HepG2 (cell line): ENCODE measurements around the gene NOSTRIN. TPM values are rescaled to one million over a fixed set of nuclear protein-coding genes. Genes with fewer than 3 reads are reported as not detected.

Source experiments
- ATAC-seq: fragments of 200-7000 bp; cut with Tn5 transposase; 3 replicates; pipeline ENCODE4 v1.9.1; 2020; ENCODE audit warnings: mild to moderate bottlenecking, moderate library complexity
- BruUV-seq: library from RNA; stranded (reverse); fragments of 400-500 nt; replicated peaks from 2 replicates; lab custom pipeline; 2021; lab: Mats Ljungman, UMichigan
- CTCF ChIA-PET: fragments of 300-600 bp; formaldehyde crosslinking; extraction: SDS; loops from one replicate; lab custom pipeline; 2021; ENCODE audit warnings: low total read pairs, inconsistent platforms, low intra/inter-chr PET ratio; lab: Yijun Ruan, JAX
- POLR2A ChIA-PET: fragments of 350-600 bp; sonication (Branson Sonifier 250); formaldehyde crosslinking; loops from one replicate; lab custom pipeline; 2020; ENCODE audit warnings: antibody characterized with exemption, inconsistent platforms; lab: Yijun Ruan, JAX
- DNase-seq: peaks from one replicate; pipeline ENCODE4 v3.0.0-alpha.2; 2015; ENCODE audit warnings: low spot score
- FAIRE-seq: peaks from 3 replicates; lab custom pipeline; 2011; peaks lifted over from hg19 to GRCh38; lab: Jason Lieb, UNC
- H2AFZ ChIP-seq: one replicate; pipeline ENCODE4 v1.6.1; 2011; ENCODE audit warnings: low read length, inconsistent platforms
- H3K27ac ChIP-seq: fragments of 300-600 bp; 3 replicates; pipeline ENCODE4 v1.8.0; 2011; ENCODE audit warnings: mixed run types, mild to moderate bottlenecking, mixed read lengths, low read length, inconsistent platforms; ENCODE audit not compliant: insufficient read depth; ENCODE audit errors: extremely low read length
- H3K27me3 ChIP-seq, 2 experiments: fragments of 200-600 bp in 1 of 2; 2 replicates in 1 of 2; 3 replicates in 1 of 2; pipeline versions ENCODE4 v1.6.0 to v1.8.0; 2011; ENCODE audit warnings: low read length in 2 of 2, mild to moderate bottlenecking in 2 of 2, moderate library complexity in 2 of 2, inconsistent platforms in 1 of 2; ENCODE audit not compliant: insufficient read depth in 2 of 2, control insufficient read depth in 1 of 2
- H3K36me3 ChIP-seq, 2 experiments: fragments of 200-600 bp in 1 of 2; replicated peaks in 1 of 2; 2 replicates in 1 of 2; 3 replicates in 1 of 2; pipeline versions ENCODE4 v1.5.1 to v1.8.0; 2011; ENCODE audit warnings: low read length in 2 of 2, inconsistent platforms in 1 of 2; ENCODE audit not compliant: insufficient read depth in 2 of 2, control insufficient read depth in 1 of 2
- H3K4me1 ChIP-seq: 2 replicates; pipeline ENCODE4 v1.5.1; 2012; ENCODE audit warnings: low read length, inconsistent platforms; ENCODE audit not compliant: insufficient read depth
- H3K4me2 ChIP-seq: 2 replicates; pipeline ENCODE4 v1.6.0; 2011; ENCODE audit warnings: low read depth, low read length, inconsistent platforms
- H3K4me3 ChIP-seq, 3 experiments: fragments of 200-600 bp in 1 of 3; sonication (generic), shearing (Covaris generic) in 1 of 3; replicated peaks in 1 of 3; 2 replicates each; pipeline ENCODE4 v1.5.1; 2011 to 2016; ENCODE audit warnings: low read length in 3 of 3, inconsistent platforms in 2 of 3, low read depth in 2 of 3, mild to moderate bottlenecking in 2 of 3, control low read depth in 1 of 3, mixed read lengths in 1 of 3; ENCODE audit not compliant: insufficient read depth in 1 of 3
- H3K79me2 ChIP-seq: one replicate; pipeline ENCODE4 v1.6.1; 2011; ENCODE audit warnings: low read length, inconsistent platforms; ENCODE audit not compliant: insufficient read depth
- H3K9ac ChIP-seq: 2 replicates; pipeline ENCODE4 v1.6.0; 2011; ENCODE audit warnings: mild to moderate bottlenecking, low read depth, low read length, inconsistent platforms; ENCODE audit not compliant: insufficient read depth
- H3K9me3 ChIP-seq: 2 replicates; pipeline ENCODE4 v1.5.1; 2012; ENCODE audit warnings: mild to moderate bottlenecking, low read length
- H4K20me1 ChIP-seq: 2 replicates; pipeline ENCODE4 v1.6.0; 2011; ENCODE audit warnings: inconsistent platforms, mild to moderate bottlenecking, low read length, moderate library complexity; ENCODE audit not compliant: insufficient read depth
- AKAP8 ChIP-seq: sonication (generic); formaldehyde crosslinking; IDR thresholded peaks from 2 replicates; pipeline ENCODE4 v1.5.1; 2020; ENCODE audit warnings: mild to moderate bottlenecking, missing genetic modification reagents
- BORCS8-MEF2B ChIP-seq: sonication (generic); formaldehyde crosslinking; IDR thresholded peaks from 2 replicates; pipeline ENCODE4 v1.8.0; 2022; ENCODE audit warnings: mild to moderate bottlenecking, missing genetic modification reagents
- CENPT ChIP-seq: sonication (generic); formaldehyde crosslinking; IDR thresholded peaks from 2 replicates; pipeline ENCODE4 v1.8.0; 2022; ENCODE audit warnings: low read depth, mild to moderate bottlenecking, moderate library complexity, missing genetic modification reagents
- CHD4 ChIP-seq: fragments of 200-600 bp; sonication (generic); IDR thresholded peaks from 2 replicates; pipeline ENCODE4 v1.7.0; 2017; ENCODE audit warnings: mild to moderate bottlenecking, low read length, borderline replicate concordance
- GATAD1 ChIP-seq: IDR thresholded peaks from 2 replicates; pipeline ENCODE4 v1.6.1; 2016; ENCODE audit warnings: missing genetic modification reagents, missing compliant biosample characterization
- HINFP ChIP-seq: sonication (generic); formaldehyde crosslinking; IDR thresholded peaks from 2 replicates; pipeline ENCODE4 v1.4.0; 2020; ENCODE audit warnings: low read depth, mild to moderate bottlenecking, missing genetic modification reagents
- HMG20B ChIP-seq: conservative IDR thresholded peaks from 2 replicates; pipeline ENCODE4 v1.6.1; 2016; ENCODE audit warnings: missing genetic modification reagents, missing compliant biosample characterization
- KDM6A ChIP-seq: IDR thresholded peaks from 2 replicates; pipeline ENCODE4 v1.6.1; 2016; ENCODE audit warnings: low read depth
- PHF5A ChIP-seq: IDR thresholded peaks from one replicate; pipeline ENCODE4 v1.6.1; 2018; ENCODE audit warnings: low read depth, missing genetic modification reagents; ENCODE audit not compliant: unreplicated experiment
- POGK ChIP-seq: sonication (generic); formaldehyde crosslinking; conservative IDR thresholded peaks from 2 replicates; pipeline ENCODE4 v1.8.0; 2022; ENCODE audit warnings: mild to moderate bottlenecking, moderate library complexity, missing genetic modification reagents
- POLR2AphosphoS2 ChIP-seq: IDR thresholded peaks from 2 replicates; pipeline ENCODE4 v1.6.1; 2011; ENCODE audit warnings: low read depth, low read length, improper control_type of control experiment
- POLR2G ChIP-seq: fragments of 200-400 bp; formaldehyde crosslinking; IDR thresholded peaks from 2 replicates; pipeline ENCODE4 v1.6.1; 2018; ENCODE audit warnings: mild to moderate bottlenecking, low read depth, low read length, moderate library complexity
- PTBP1 ChIP-seq: fragments of 200-400 bp; formaldehyde crosslinking; IDR thresholded peaks from 2 replicates; pipeline ENCODE4 v1.6.1; 2018; ENCODE audit warnings: low read length, low read depth; ENCODE audit not compliant: poor library complexity, severe bottlenecking
- SP1 ChIP-seq, 2 experiments: fragments of 450-650 bp in 1 of 2; sonication (generic) in 1 of 2; formaldehyde crosslinking in 1 of 2; IDR thresholded peaks; 2 replicates each; pipeline versions ENCODE4 v1.4.0 to v1.6.1; 2016 to 2020; ENCODE audit warnings: missing genetic modification reagents in 1 of 2
- TRIM24 ChIP-seq: sonication (generic); formaldehyde crosslinking; IDR thresholded peaks from 2 replicates; pipeline ENCODE4 v1.8.0; 2022; ENCODE audit warnings: mild to moderate bottlenecking, missing genetic modification reagents
- ZNF501 ChIP-seq: sonication (generic); formaldehyde crosslinking; IDR thresholded peaks from 2 replicates; pipeline ENCODE4 v1.5.1; 2020; ENCODE audit warnings: mild to moderate bottlenecking, moderate library complexity, missing genetic modification reagents
- ZNF572 ChIP-seq: sonication (generic); formaldehyde crosslinking; IDR thresholded peaks from 2 replicates; pipeline ENCODE4 v1.5.1; 2020; ENCODE audit warnings: mild to moderate bottlenecking, missing genetic modification reagents
- WGBS: methylation state at CpG from one replicate; pipeline ENCODE4 v1.1.6; 2017; ENCODE audit warnings: low lambda C conversion rate; 5-methylcytosine and 5-hydroxymethylcytosine counted together
- in situ Hi-C: cut with HindIII; loops from 2 replicates; pipeline ENCODE4 v1.10.0; 2017; ENCODE audit warnings: low pct_unique_long_range_greater_than_20kb; ENCODE audit not compliant: extremely low pct_ligation_motif_present
- intact Hi-C: fragments of 100-400 bp; cut with micrococcal nuclease; formaldehyde crosslinking; loops from one replicate; pipeline ENCODE4 v1.10.0; 2022; ENCODE audit not compliant: unreplicated experiment
- polyA plus RNA-seq, 8 experiments: library from polyadenylated mRNA; depleted of rRNA in 3 of 8; stranded (reverse) in 7 of 8; unstranded in 1 of 8; fragments of >200 nt; fragmentation: Illumina TruSeq in 4 of 8; extraction: Trizol in 4 of 8; gene quantifications; 2 replicates each; pipeline versions ENCODE4 v1.2.1 to v1.2.3, GENCODE V29; 2011 to 2016; ENCODE audit warnings: low read depth in 4 of 8, missing spikeins in 1 of 8, mixed read lengths in 1 of 8; ENCODE audit not compliant: insufficient read depth in 1 of 8
- total RNA-seq, 5 experiments: library from RNA; depleted of rRNA; stranded (reverse); fragments of >200 nt; fragmentation: Illumina TruSeq; extraction: Trizol; gene quantifications; 2 replicates each; pipeline ENCODE4 v1.2.3, GENCODE V29; 2016; ENCODE audit warnings: low read depth in 1 of 5

The NOSTRIN gene
- total and polyA plus RNA-seq, 2 of the 13 experiments (the other 11 are each of a cell fraction or from before 2014, with no cell fraction given) = 0.22 TPM

DNA sequence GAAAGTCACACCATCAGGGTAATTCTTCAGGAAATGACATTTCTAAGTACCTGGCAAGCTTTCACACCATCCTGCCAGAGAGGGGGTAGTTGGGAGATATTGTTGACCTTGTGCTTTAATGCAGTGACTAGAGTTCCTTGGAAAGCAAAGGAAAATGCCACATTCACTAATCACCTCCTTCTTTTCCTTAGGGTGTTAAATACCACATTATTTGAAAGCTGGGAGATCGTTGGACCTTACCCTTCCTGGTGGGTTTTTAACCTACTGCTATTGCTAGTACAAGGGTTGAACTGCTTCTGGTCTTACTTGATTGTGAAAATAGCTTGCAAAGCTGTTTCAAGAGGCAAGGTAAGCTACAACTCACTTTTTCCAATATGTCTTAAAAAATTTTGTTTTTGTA lies 37.0 kb upstream of the NOSTRIN start:
- POLR2A ChIA-PET = no interaction called here
- 88% methylated on average over 1 of the region's 1 CpG for WGBS
- no peak for ATAC-seq
- no peaks in the 10 kb centered on the region for H3K27me3 ChIP-seq
- no peak overlapping the region for H3K9ac ChIP-seq
- no peaks in the 10 kb centered on the region for H3K4me1 ChIP-seq
- CTCF ChIA-PET = no interaction called here
- TF ChIP-seq ZNF572 (CRISPR knock-in tag) (no peak), POLR2G (no peak), TRIM24 (CRISPR knock-in tag) (no peak), ZNF501 (CRISPR knock-in tag) (no peak), BORCS8-MEF2B (CRISPR knock-in tag) (no peak), HINFP (CRISPR knock-in tag) (no peak), AKAP8 (CRISPR knock-in tag) (no peak), HMG20B (no peak), GATAD1 (no peak), PHF5A (no peak), SP1 (IDR thresholded peaks at IDR 0.05) (no peak), SP1 (CRISPR knock-in tag; IDR thresholded peaks at IDR 0.05) (no peak), PTBP1 (no peak), KDM6A (CRISPR knock-in tag) (no peak), POLR2AphosphoS2 (no peak), CHD4 (no peak), POGK (CRISPR knock-in tag) (no peak), CENPT (CRISPR knock-in tag) (no peak)
- H2AFZ ChIP-seq = no peak overlapping the region
- peaks cover 3 to 16% of the 10 kb centered on the region in 2 experiments; a peak in 4 of 5 replicates for H3K36me3 ChIP-seq
- no peak overlapping the region for H3K4me3 ChIP-seq
- DNase-seq = no peak
- H3K27ac ChIP-seq = no peak overlapping the region
- no peaks in the 10 kb centered on the region for H4K20me1 ChIP-seq
- FAIRE-seq = no peak
- no TSS peak for BruUV-seq
- no peak overlapping the region for H3K4me2 ChIP-seq
- intact Hi-C loops (no loop called here), in situ Hi-C loops (no loop called here)
- no peaks in the 10 kb centered on the region for H3K9me3 ChIP-seq
- H3K79me2 ChIP-seq = no peaks in the 10 kb centered on the region
